Measurements from ENCODE around the gene LTBP2. TPM values are rescaled to one million over a fixed set of nuclear protein-coding genes. Genes with fewer than 3 reads are reported as not detected.

The LTBP2 gene
- total and polyA plus RNA-seq, 2 of the 8 experiments (the other 6 are each of a cell fraction or from before 2014, with no cell fraction given), result 0.48 to 0.89 TPM

DNA sequence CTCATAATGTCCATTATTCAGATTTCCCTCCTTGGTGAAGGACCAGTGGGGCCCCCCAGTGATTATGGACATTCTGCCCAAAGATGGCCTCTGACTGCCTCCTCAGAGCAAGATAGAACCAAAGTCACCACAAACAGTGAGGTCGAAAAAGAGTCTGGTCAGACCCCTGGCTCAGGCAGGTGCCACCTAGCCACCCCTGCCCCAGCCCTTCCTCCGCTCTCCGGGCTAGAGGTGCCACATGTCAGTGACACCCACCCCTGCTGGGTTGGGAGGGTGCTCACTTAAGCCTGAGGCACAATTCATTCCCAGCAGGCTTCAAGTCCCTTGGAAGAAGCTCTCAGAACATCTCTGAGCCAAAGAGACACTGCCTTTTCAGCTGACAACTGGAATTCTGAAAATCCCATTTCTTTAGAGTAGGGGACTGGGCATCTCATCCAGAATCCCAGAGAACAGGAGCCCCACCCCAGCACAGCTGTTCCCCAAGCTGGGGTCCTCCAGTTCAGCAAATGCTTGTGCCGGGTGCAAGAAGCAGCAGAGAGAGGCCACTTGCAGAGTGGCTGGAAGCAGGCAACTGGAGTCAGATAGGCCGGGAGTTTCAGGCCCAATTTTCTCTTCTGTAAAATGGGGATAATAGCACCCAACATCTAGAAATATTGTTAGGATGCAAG, 68.1 kb downstream of the LTBP2 start:
- FAIRE-seq, result no peak
- no peak overlapping the region for H4K91ac ChIP-seq (replicated peaks; ENCODE audit: insufficient read length, low read length)
- H3K79me2 ChIP-seq (ENCODE audit: control insufficient read depth in 1 of 2, insufficient read depth in 2 of 2, low read length in 2 of 2), result no peaks in the 10 kb centered on the region
- no peak overlapping the region for H3K56ac ChIP-seq (replicated peaks; ENCODE audit: insufficient read length, low read depth, low read length)
- WGBS, 2 experiments (ENCODE audit: extremely low coverage in 1 of 2, insufficient coverage in 1 of 2, insufficient read length in 1 of 2, insufficient replicate concordance in 2 of 2, low coverage in 1 of 2, low lambda C conversion rate in 2 of 2, missing lambda C conversion rate in 1 of 2), result 85% methylated on average over 5 of the region's 5 CpGs; no CpG with 5 or more reads in 1 of the 2 experiments
- no peak overlapping the region for H3K4me3 ChIP-seq (ENCODE audit: extremely low read depth in 1 of 4, insufficient read depth in 2 of 4, low read depth in 3 of 4, low read length in 4 of 4)
- no peak overlapping the region for H3K27ac ChIP-seq (ENCODE audit: low read depth, low read length)
- DNase-seq (ENCODE audit: low read depth in 1 of 2, low spot score in 2 of 2), result no peak
- H2BK20ac ChIP-seq (ENCODE audit: low read length), result no peak overlapping the region
- H3K18ac ChIP-seq (ENCODE audit: extremely low read depth, low read length), result no peak overlapping the region
- H3K36me3 ChIP-seq (ENCODE audit: control insufficient read depth in 2 of 4, insufficient read depth in 4 of 4, low read length in 3 of 4), result no peaks in the 10 kb centered on the region
- no peak overlapping the region for H2BK5ac ChIP-seq (ENCODE audit: low read depth, low read length)
- H3K27me3 ChIP-seq (replicated peaks in 1 of 4; ENCODE audit: control insufficient read depth in 3 of 4, extremely low read depth in 1 of 4, insufficient read depth in 3 of 4, low read length in 3 of 4), result no peaks in the 10 kb centered on the region
- no peak overlapping the region for H3K14ac ChIP-seq (ENCODE audit: insufficient read length)
- peaks cover 0 to 3% (median 0%) of the 10 kb centered on the region in 4 experiments; a peak in 1 of 7 replicates for H3K4me1 ChIP-seq (replicated peaks in 1 of 4; ENCODE audit: control insufficient read depth in 3 of 4, insufficient read depth in 4 of 4, low read length in 3 of 4)
- H2BK12ac ChIP-seq (ENCODE audit: low read depth, low read length), result no peak overlapping the region
- no peaks in the 10 kb centered on the region for H3K9me3 ChIP-seq (ENCODE audit: insufficient read depth in 2 of 2, low read depth in 1 of 2, low read length in 1 of 2)
- H3K4me2 ChIP-seq (ENCODE audit: insufficient read depth in 1 of 2, low read depth in 2 of 2, low read length in 2 of 2), result no peak overlapping the region
- no peak overlapping the region for H4K8ac ChIP-seq (ENCODE audit: extremely low read depth, insufficient read depth, low read length)
- no peak overlapping the region for H3K9ac ChIP-seq (replicated peaks in 1 of 4; ENCODE audit: extremely low read depth in 1 of 4, low read depth in 3 of 4, low read length in 3 of 4)
- H3K79me1 ChIP-seq (ENCODE audit: low read depth, low read length), result no peaks in the 10 kb centered on the region
- no peak overlapping the region for H2BK15ac ChIP-seq (ENCODE audit: low read length)
- POLR2A ChIA-PET (ENCODE audit: partially characterized antibody), result no interaction called here
- H2AK5ac ChIP-seq (ENCODE audit: low read depth, low read length), result no peak overlapping the region
- H3K23me2 ChIP-seq (ENCODE audit: low read depth, low read length), result no peaks in the 10 kb centered on the region
- H2BK120ac ChIP-seq (replicated peaks; ENCODE audit: low read depth, low read length), result no peak overlapping the region
- no peaks in the 10 kb centered on the region for H4K20me1 ChIP-seq (replicated peaks in 1 of 2; ENCODE audit: control insufficient read depth in 1 of 2, insufficient read depth in 2 of 2, low read length in 2 of 2)
- H2AFZ ChIP-seq (ENCODE audit: low read length), result no peak overlapping the region
- H3K4ac ChIP-seq (replicated peaks; ENCODE audit: insufficient read length, low read depth, low read length), result no peak overlapping the region
- H3K23ac ChIP-seq (ENCODE audit: insufficient read length), result no peak overlapping the region
- no peak overlapping the region for H4K5ac ChIP-seq (ENCODE audit: insufficient read length, low read depth, low read length)
- CTCF ChIA-PET (ENCODE audit: partially characterized antibody), result interaction anchor here (0.7 to 2.6 kb wide), 5 partner anchors 9 to 175 kb away, joined by 3 to 9 read pairs (median 3); no protein-coding TSS in a partner anchor
- no peak for TF ChIP-seq MAFK (IDR thresholded peaks at IDR 0.05; ENCODE audit: low read depth, low read length)
- TF ChIP-seq, protein P1, sequence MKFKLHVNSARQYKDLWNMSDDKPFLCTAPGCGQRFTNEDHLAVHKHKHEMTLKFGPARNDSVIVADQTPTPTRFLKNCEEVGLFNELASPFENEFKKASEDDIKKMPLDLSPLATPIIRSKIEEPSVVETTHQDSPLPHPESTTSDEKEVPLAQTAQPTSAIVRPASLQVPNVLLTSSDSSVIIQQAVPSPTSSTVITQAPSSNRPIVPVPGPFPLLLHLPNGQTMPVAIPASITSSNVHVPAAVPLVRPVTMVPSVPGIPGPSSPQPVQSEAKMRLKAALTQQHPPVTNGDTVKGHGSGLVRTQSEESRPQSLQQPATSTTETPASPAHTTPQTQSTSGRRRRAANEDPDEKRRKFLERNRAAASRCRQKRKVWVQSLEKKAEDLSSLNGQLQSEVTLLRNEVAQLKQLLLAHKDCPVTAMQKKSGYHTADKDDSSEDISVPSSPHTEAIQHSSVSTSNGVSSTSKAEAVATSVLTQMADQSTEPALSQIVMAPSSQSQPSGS (IDR thresholded peaks at IDR 0.05; ENCODE audit: low read length), result no peak
- TF ChIP-seq GTF2F1 (IDR thresholded peaks at IDR 0.05; ENCODE audit: borderline replicate concordance, low read depth, low read length), result no peak
- no peak for TF ChIP-seq POU5F1 (IDR thresholded peaks at IDR 0.05; ENCODE audit: low read depth, low read length)
- TF ChIP-seq RBBP5 (IDR thresholded peaks at IDR 0.05; ENCODE audit: borderline replicate concordance, low read depth, low read length), result no peak
- no peak for TF ChIP-seq KDM4A (IDR thresholded peaks at IDR 0.05; ENCODE audit: low read depth, low read length, severe bottlenecking)
- no peak for TF ChIP-seq CTBP2 (IDR thresholded peaks at IDR 0.05; ENCODE audit: borderline replicate concordance, insufficient read depth, insufficient read length, low read length)
- no peak for TF ChIP-seq JUN (IDR thresholded peaks at IDR 0.05; ENCODE audit: low read depth, low read length)
- no peak for TF ChIP-seq ZNF274 (IDR thresholded peaks at IDR 0.05; ENCODE audit: borderline replicate concordance, extremely low read depth, low read length)
- no peak for TF ChIP-seq KDM1A (IDR thresholded peaks at IDR 0.05; ENCODE audit: borderline replicate concordance, low read length)
- no peak for TF ChIP-seq POLR2AphosphoS5 (IDR thresholded peaks at IDR 0.05; ENCODE audit: low read depth, low read length)

Measured in H1 (cell line).